GM23248 (cell line): ENCODE data around the gene CPNE7. TPM values are rescaled to one million over a fixed set of nuclear protein-coding genes. Genes with fewer than 3 reads are reported as not detected.

Experiments used
- DNase-seq: peaks from one replicate; pipeline ENCODE4 v3.0.0-alpha.2; 2015
- H2AFZ ChIP-seq: fragments of 200-600 bp; sonication (generic); 2 replicates; pipeline ENCODE4 v1.6.1; 2016; ENCODE audit warnings: antibody characterized with exemption
- H3F3A ChIP-seq: fragments of 200-600 bp; sonication (generic); 2 replicates; pipeline ENCODE4 v1.6.1; 2016; ENCODE audit warnings: mild to moderate bottlenecking, antibody characterized with exemption, mixed run types; ENCODE audit not compliant: insufficient read depth
- H3K27ac ChIP-seq: fragments of 200-600 bp; sonication (generic); 2 replicates; pipeline ENCODE4 v1.5.1; 2016; ENCODE audit warnings: mild to moderate bottlenecking
- H3K27me3 ChIP-seq: fragments of 200-600 bp; sonication (generic); replicated peaks from 2 replicates; pipeline ENCODE4 v1.6.1; 2016; ENCODE audit warnings: mild to moderate bottlenecking; ENCODE audit not compliant: insufficient read depth
- H3K36me3 ChIP-seq: fragments of 200-600 bp; sonication (generic); 2 replicates; pipeline ENCODE4 v1.6.1; 2016; ENCODE audit warnings: low read depth, mild to moderate bottlenecking
- H3K4me1 ChIP-seq: fragments of 200-600 bp; sonication (generic); 2 replicates; pipeline ENCODE4 v1.6.1; 2016; ENCODE audit warnings: mild to moderate bottlenecking; ENCODE audit not compliant: insufficient read depth
- H3K4me2 ChIP-seq: fragments of 200-600 bp; sonication (generic); one replicate; pipeline ENCODE4 v1.6.1; 2016; ENCODE audit warnings: mild to moderate bottlenecking; ENCODE audit not compliant: unreplicated experiment
- H3K4me3 ChIP-seq: fragments of 200-600 bp; sonication (generic); 2 replicates; pipeline ENCODE4 v1.5.1; 2016; ENCODE audit warnings: mild to moderate bottlenecking
- H3K79me2 ChIP-seq: fragments of 200-600 bp; sonication (generic); 2 replicates; pipeline ENCODE4 v1.6.1; 2016; ENCODE audit warnings: mild to moderate bottlenecking; ENCODE audit not compliant: insufficient read depth
- H3K9ac ChIP-seq: fragments of 200-600 bp; sonication (generic); 2 replicates; pipeline ENCODE4 v1.6.1; 2016; ENCODE audit warnings: mild to moderate bottlenecking
- H3K9me2 ChIP-seq: fragments of 200-600 bp; sonication (generic); 2 replicates; pipeline ENCODE4 v1.6.1; 2016; ENCODE audit warnings: mixed run types, mild to moderate bottlenecking, moderate library complexity; ENCODE audit not compliant: insufficient read depth
- H3K9me3 ChIP-seq: fragments of 200-600 bp; sonication (generic); one replicate; pipeline ENCODE4 v1.6.1; 2017; ENCODE audit warnings: low read depth
- H4K20me1 ChIP-seq: fragments of 200-600 bp; sonication (generic); 2 replicates; pipeline ENCODE4 v1.6.0; 2016; ENCODE audit not compliant: insufficient read depth
- EZH2 ChIP-seq: fragments of 200-600 bp; sonication (generic); IDR thresholded peaks from 2 replicates; pipeline ENCODE4 v1.6.1; 2018; ENCODE audit warnings: antibody characterized with exemption, mild to moderate bottlenecking; ENCODE audit not compliant: insufficient read depth, poor library complexity, severe bottlenecking
- EZH2phosphoT487 ChIP-seq: fragments of 200-600 bp; sonication (generic); IDR thresholded peaks from 2 replicates; pipeline ENCODE4 v1.6.1; 2018; ENCODE audit warnings: antibody characterized with exemption, moderate library complexity, mild to moderate bottlenecking, low read depth; ENCODE audit not compliant: insufficient read depth
- WGBS, 2 experiments: methylation state at CpG; one replicate each; pipeline ENCODE4 v1.1.6; 2015 to 2017; ENCODE audit warnings: low lambda C conversion rate in 2 of 2, low coverage in 1 of 2; ENCODE audit errors: missing lambda C conversion rate in 2 of 2; 5-methylcytosine and 5-hydroxymethylcytosine counted together
- in situ Hi-C: fragments of 300-500 bp; cut with MboI; formaldehyde crosslinking; loops from 2 replicates; pipeline ENCODE4 v1.15.0; 2020
- polyA plus RNA-seq: library from polyadenylated mRNA; unstranded; fragments of >200 nt; fragmentation: Nextera tagmentation; extraction: Ambion mirVana; gene quantifications from 2 replicates; pipeline ENCODE4 v1.2.1, GENCODE V29; 2016
- total RNA-seq: library from RNA; depleted of rRNA; stranded (reverse); fragments of >200 nt; shearing (Covaris generic); gene quantifications from 2 replicates; pipeline ENCODE4 v1.2.3, GENCODE V29; 2014

The CPNE7 gene
- total and polyA plus RNA-seq, 2 experiments from 2014 or later: 5.3 to 10.1 TPM

DNA sequence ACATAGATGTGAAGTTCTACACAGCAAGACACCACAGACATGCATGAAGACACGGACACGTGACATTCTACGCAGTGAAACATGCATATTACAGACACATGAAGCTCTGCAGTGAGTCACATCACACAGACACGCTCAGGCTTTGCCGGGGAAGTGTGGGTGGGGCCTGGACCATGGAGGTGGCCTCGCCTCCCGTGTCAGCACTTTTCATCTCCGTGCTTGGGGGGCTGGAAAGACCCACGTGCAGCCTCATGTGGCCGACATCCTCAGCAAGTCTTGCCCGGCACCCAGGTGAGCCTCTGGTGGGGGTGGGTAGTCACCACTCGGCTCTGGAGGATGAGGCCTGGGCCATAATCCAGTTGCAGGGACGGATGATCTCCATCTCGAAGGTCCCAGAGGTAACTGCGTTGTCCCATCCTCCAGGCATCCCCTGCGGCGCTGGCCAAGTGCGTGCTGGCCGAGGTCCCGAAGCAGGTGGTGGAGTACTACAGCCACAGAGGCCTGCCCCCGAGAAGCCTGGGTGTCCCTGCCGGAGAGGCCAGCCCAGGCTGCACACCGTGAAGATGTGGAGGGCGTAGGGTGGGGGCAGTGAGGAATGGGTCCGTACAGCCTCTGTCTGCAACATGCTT, 20.6 kb downstream of the CPNE7 start:
- no peaks in the 10 kb centered on the region for H3K79me2 ChIP-seq
- no peak for DNase-seq
- H2AFZ ChIP-seq: no peak overlapping the region
- no peaks in the 10 kb centered on the region for H3K36me3 ChIP-seq
- H4K20me1 ChIP-seq: no peaks in the 10 kb centered on the region
- no peak for TF ChIP-seq EZH2
- TF ChIP-seq EZH2phosphoT487: no peak
- no peaks in the 10 kb centered on the region for H3K27me3 ChIP-seq
- H3K9ac ChIP-seq: no peak overlapping the region
- no peak overlapping the region for H3K4me3 ChIP-seq
- in situ Hi-C loops: no loop called here
- WGBS, 2 experiments: 85 to 92% methylated on average over 25 of the region's 25 CpGs
- no peaks in the 10 kb centered on the region for H3K9me2 ChIP-seq
- H3F3A ChIP-seq: no peaks in the 10 kb centered on the region
- no peak overlapping the region for H3K4me2 ChIP-seq
- no peaks in the 10 kb centered on the region for H3K9me3 ChIP-seq
- no peaks in the 10 kb centered on the region for H3K4me1 ChIP-seq
- no peak overlapping the region for H3K27ac ChIP-seq

DNA sequence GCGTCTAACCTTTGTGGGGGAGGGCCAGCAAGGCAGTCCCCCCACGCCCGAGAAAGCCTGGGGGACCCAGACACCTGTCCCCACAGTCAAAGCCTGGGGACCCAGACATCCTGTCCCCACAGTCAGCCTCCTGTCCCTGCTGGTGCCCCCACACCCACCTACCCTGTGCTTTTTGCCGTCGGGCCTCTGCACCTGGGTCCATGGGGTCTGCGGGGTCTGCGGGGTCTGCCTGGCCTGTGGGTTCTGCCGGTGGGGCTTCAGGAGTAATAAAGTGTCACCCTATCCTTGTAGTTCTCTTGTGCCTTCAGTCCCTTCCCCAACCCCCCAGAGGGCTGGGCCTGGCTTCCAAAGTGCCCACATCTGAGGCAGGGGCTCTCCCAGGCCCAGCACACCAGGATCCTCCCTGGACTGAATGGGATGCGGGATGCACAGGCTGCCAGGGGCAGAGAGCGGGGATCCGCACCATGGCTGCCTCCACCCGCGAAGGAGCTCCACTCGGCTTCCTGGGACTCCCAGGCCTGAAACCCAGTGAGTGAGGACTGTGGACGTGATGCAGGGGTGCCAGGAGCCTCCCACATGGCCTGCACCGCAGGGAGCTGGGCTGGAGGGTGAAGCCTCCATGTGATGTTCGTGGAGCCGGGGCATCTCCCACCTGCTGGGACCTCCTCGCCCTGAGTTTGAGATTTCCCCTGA, 21.5 kb downstream of the CPNE7 start:
- Histone ChIP-seq H4K20me1 (no peaks in the 10 kb centered on the region), H3K9me2 (no peaks in the 10 kb centered on the region), H3K79me2 (no peaks in the 10 kb centered on the region), H3K4me2 (no peak overlapping the region), H2AFZ (no peak overlapping the region), H3K36me3 (no peaks in the 10 kb centered on the region), H3K9me3 (no peaks in the 10 kb centered on the region), H3K4me3 (no peak overlapping the region), H3K27ac (no peak overlapping the region), H3K9ac (no peak overlapping the region), H3F3A (no peaks in the 10 kb centered on the region), H3K27me3 (no peaks in the 10 kb centered on the region), H3K4me1 (peaks cover 6% of the 10 kb centered on the region)
- no peak for DNase-seq
- WGBS, 2 experiments: 74 to 76% methylated on average over 17 of the region's 19 CpGs
- TF ChIP-seq EZH2phosphoT487 (no peak), EZH2 (no peak)
- in situ Hi-C loops: no loop called here

DNA sequence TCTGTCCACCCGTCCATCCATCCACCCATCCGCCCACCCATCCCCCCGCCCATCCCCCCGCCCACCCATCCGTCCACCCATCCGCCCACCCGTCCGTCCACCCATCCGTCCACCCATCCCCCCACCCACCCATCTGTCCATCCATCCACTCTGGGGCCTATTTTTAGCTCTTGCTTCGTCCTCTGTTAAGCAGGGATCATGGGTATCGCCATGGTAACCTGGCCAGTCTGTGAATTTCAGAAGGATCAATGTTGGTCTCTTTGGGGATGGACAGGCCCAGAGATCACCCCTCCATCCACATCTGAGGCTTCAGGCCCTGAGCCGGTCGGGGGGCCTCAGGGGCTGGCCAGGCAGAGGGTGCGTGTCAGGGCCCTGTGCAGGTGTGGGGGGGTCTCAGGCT, 22.6 kb downstream of the CPNE7 start:
- DNase-seq: peak; percentile 79
- no peaks in the 10 kb centered on the region for H3K36me3 ChIP-seq
- H3K9ac ChIP-seq: no peak overlapping the region
- H3K4me1 ChIP-seq: peaks cover 14% of the 10 kb centered on the region
- no peaks in the 10 kb centered on the region for H3K79me2 ChIP-seq
- in situ Hi-C loops: no loop called here
- 52 to 71% methylated on average over 5 to 14 of the region's 14 CpGs for WGBS, 2 experiments
- H3K9me3 ChIP-seq: no peaks in the 10 kb centered on the region
- TF ChIP-seq EZH2: no peak
- TF ChIP-seq EZH2phosphoT487: no peak
- peaks cover 4% of the 10 kb centered on the region; the same call in 1 of the 2 replicates for H3F3A ChIP-seq
- no peak overlapping the region for H3K4me3 ChIP-seq
- H3K9me2 ChIP-seq: no peaks in the 10 kb centered on the region
- H2AFZ ChIP-seq: no peak overlapping the region
- H3K27me3 ChIP-seq: no peaks in the 10 kb centered on the region
- H3K27ac ChIP-seq: no peak overlapping the region
- no peak overlapping the region for H3K4me2 ChIP-seq
- no peaks in the 10 kb centered on the region for H4K20me1 ChIP-seq

DNA sequence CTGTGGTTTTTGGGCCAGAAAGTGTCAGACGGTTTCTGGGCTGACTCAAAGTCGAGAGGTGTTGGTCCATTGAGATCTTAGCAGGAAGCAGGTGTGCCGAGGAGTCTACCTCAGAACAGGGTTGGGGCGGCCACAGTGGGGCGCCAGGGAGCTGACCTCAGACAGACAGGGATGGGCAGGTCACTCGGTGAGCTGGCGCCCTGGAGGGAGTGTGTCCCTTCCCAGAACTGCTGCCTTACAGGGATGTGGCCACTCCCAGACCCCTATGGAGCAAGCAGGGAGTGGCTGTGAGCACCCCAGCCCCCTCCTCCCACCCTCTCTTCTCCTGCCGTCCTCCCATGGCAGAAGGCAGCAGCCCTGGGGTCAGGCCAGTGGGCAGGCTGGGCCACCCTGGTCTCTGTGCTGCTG, 23.9 kb downstream of the CPNE7 start:
- no peak overlapping the region for H3K9ac ChIP-seq
- H3K9me2 ChIP-seq: no peaks in the 10 kb centered on the region
- no peaks in the 10 kb centered on the region for H4K20me1 ChIP-seq
- H3K27ac ChIP-seq: no peak overlapping the region
- H3K9me3 ChIP-seq: no peaks in the 10 kb centered on the region
- DNase-seq: peak; percentile 49
- in situ Hi-C loops: no loop called here
- H3K4me1 ChIP-seq: peaks cover 14% of the 10 kb centered on the region
- no peak overlapping the region for H3K4me3 ChIP-seq
- H3K27me3 ChIP-seq: no peaks in the 10 kb centered on the region
- H2AFZ ChIP-seq: no peak overlapping the region
- TF ChIP-seq EZH2phosphoT487: no peak
- no peak for TF ChIP-seq EZH2
- WGBS, 2 experiments: 45 to 46% methylated on average over 8 of the region's 8 CpGs
- no peaks in the 10 kb centered on the region for H3K79me2 ChIP-seq
- peaks cover 4% of the 10 kb centered on the region; the same call in 1 of the 2 replicates for H3F3A ChIP-seq
- H3K4me2 ChIP-seq: no peak overlapping the region
- no peaks in the 10 kb centered on the region for H3K36me3 ChIP-seq
